Measurements from ENCODE around the gene FLRT2.

Gene FLRT2

DNA sequence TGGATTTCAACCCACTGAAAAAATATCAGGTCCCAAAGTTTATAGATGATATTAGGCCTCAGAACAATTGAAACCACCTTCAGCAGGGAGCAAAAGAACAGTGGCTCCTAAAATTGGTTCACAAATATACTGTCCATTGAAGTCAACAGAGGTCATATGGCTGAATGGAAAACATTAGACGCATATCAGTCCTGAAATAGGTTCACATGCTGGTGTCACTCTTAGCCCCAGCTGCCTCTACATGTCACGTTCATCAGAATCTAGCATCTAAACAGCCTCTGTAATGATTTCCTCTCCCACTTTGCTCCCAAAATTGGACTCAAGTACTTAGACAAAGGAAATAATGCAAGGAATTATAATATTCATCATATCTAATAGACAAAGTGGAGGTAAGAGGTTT lies 8.7 kb downstream of the FLRT2 start:
- DNase-seq (ENCODE audit: extremely low read depth, low read depth) = no peak
- no peak overlapping the region for H3K4me3 ChIP-seq (replicated peaks; ENCODE audit: low read depth, low read length)
- TF ChIP-seq, protein P1, sequence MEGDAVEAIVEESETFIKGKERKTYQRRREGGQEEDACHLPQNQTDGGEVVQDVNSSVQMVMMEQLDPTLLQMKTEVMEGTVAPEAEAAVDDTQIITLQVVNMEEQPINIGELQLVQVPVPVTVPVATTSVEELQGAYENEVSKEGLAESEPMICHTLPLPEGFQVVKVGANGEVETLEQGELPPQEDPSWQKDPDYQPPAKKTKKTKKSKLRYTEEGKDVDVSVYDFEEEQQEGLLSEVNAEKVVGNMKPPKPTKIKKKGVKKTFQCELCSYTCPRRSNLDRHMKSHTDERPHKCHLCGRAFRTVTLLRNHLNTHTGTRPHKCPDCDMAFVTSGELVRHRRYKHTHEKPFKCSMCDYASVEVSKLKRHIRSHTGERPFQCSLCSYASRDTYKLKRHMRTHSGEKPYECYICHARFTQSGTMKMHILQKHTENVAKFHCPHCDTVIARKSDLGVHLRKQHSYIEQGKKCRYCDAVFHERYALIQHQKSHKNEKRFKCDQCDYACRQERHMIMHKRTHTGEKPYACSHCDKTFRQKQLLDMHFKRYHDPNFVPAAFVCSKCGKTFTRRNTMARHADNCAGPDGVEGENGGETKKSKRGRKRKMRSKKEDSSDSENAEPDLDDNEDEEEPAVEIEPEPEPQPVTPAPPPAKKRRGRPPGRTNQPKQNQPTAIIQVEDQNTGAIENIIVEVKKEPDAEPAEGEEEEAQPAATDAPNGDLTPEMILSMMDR (IDR thresholded peaks at IDR 0.05; ENCODE audit: low read depth, low read length, missing control alignments) = no peak

DNA sequence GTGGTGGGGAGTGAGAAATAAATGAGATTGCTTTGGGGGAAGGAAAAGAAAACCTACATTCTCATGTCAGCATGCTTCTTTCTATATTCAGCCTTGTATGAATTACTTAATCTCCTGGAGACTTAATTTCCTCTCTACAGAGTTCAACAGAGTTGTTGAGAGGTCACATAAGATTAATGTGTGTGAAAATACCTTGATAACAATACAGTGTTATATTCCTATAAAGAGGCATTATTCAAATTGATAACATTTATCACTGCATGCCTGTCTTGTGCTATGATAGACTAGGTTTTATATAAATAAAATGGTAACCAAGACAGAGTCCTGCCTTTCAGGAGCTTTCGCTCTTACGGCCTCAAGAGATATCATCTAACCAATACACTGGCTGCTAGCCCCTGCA lies 9.6 kb downstream of the FLRT2 start:
- TF ChIP-seq, protein P1 (IDR thresholded peaks at IDR 0.05; ENCODE audit: low read depth, low read length, missing control alignments) = no peak
- H3K4me3 ChIP-seq (replicated peaks; ENCODE audit: low read depth, low read length) = no peak overlapping the region
- no peak for DNase-seq (ENCODE audit: extremely low read depth, low read depth)

DNA sequence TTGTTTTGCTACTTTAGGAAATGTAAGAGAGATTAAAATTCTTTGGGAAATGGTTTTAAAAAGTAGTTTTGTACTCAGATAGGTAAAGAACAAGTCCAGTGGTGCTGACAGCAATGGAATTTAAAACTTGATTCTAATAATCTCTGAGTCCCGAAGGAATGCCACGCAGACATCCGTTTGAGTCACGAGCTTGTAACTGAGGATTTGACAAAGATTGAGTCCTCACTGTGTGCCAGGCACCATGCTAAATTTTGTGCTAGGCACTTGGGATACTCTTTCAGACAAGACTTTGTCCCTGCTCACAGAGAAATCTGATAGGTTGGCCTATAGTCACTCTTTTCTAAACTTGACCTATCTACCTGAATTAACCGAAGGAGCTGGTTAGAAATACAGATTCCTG lies 12.7 kb downstream of the FLRT2 start:
- no peak for DNase-seq (ENCODE audit: extremely low read depth, low read depth)
- TF ChIP-seq, protein P1 (IDR thresholded peaks at IDR 0.05; ENCODE audit: low read depth, low read length, missing control alignments) = no peak
- no peak overlapping the region for H3K4me3 ChIP-seq (replicated peaks; ENCODE audit: low read depth, low read length)

DNA sequence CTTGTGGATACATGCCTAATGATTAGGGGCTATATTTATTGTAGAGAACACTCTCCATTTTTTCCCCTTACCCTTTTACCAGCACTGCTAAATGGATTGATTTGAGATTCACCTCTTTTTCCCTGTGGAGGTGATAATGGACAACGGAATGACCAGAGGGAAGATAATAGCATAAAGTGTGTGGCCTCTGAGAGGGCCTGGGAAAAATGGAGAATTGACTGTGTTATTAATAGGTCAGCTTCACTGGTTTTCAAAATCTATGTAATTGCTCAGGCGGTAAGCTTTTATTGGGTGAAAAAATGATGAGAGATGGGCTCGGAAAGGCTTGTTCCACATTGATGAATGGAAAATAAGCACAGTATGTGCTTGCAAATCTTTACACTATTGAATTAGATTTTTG lies 15.8 kb downstream of the FLRT2 start:
- no peak for DNase-seq (ENCODE audit: extremely low read depth, low read depth)
- H3K4me3 ChIP-seq (replicated peaks; ENCODE audit: low read depth, low read length) = no peak overlapping the region
- TF ChIP-seq, protein P1 (IDR thresholded peaks at IDR 0.05; ENCODE audit: low read depth, low read length, missing control alignments) = no peak

DNA sequence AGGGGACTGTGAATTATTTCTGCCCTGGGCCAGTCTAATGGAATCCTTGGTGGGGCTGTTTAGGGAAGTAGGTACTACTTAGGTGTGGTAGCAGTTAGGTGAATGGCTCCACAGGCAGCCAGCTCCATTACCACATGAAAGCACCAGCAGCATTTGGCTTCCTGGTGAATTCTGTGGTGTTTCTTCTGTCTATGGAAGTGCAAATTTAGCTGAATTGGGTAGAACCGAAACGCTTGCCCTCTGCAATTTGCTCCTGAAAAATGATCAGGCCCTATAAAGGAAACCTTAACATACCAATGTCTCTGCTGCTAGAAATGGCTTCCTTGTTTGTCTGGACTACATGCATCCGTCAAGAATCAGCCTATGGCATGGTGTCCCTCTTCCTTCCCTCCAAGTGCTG lies 16.4 kb downstream of the FLRT2 start:
- TF ChIP-seq, protein P1 (IDR thresholded peaks at IDR 0.05; ENCODE audit: low read depth, low read length, missing control alignments) = no peak
- H3K4me3 ChIP-seq (replicated peaks; ENCODE audit: low read depth, low read length) = no peak overlapping the region
- no peak for DNase-seq (ENCODE audit: extremely low read depth, low read depth)

DNA sequence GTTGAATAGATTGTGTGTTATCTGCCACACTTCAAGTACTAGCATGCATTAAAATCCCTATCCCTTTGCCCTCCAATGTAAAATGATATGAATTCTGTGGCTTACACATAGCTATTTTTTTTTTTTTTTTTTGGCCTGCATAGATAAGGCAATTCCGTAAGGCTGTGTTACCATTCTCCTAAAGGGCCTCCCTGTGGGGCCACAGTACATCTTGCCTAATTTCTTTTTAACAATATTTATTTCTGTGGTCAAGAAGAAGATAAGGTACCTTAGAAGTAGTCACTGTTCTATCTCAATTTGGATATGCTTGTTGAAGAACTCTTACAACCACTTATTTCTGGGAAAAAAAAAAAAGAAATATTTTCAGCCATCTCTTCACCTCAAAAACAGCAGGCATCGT lies 19.8 kb downstream of the FLRT2 start:
- TF ChIP-seq, protein P1 (IDR thresholded peaks at IDR 0.05; ENCODE audit: low read depth, low read length, missing control alignments) = no peak
- no peak for DNase-seq (ENCODE audit: extremely low read depth, low read depth)
- no peak overlapping the region for H3K4me3 ChIP-seq (replicated peaks; ENCODE audit: low read depth, low read length)

DNA sequence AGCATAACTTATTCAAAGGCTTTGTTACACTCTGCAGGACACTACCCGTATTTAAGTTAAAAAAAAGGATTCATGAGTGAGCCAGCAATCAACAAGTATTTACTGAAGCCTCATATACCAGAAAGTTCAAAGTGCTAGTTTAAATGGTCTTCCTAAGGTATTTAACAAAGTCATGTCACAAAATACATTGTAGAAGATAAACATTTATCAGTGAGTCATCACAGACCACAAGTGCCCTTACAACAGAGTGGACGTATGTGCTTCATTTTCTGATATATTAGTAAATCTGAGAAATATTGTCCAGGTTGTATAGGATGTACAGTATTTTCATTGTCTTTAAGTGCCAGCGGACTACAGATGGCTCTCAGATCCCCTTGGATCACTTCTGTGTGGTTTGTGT lies 24.2 kb downstream of the FLRT2 start:
- TF ChIP-seq, protein P1 (IDR thresholded peaks at IDR 0.05; ENCODE audit: low read depth, low read length, missing control alignments) = no peak
- no peak for DNase-seq (ENCODE audit: extremely low read depth, low read depth)

More for the DNA sequence above, 24.2 kb downstream of the FLRT2 start:
- no peak overlapping the region for H3K4me3 ChIP-seq (replicated peaks; ENCODE audit: low read depth, low read length)

All from HFF-Myc (cell line).